ENCODE data around the gene PTPA.

DNA sequence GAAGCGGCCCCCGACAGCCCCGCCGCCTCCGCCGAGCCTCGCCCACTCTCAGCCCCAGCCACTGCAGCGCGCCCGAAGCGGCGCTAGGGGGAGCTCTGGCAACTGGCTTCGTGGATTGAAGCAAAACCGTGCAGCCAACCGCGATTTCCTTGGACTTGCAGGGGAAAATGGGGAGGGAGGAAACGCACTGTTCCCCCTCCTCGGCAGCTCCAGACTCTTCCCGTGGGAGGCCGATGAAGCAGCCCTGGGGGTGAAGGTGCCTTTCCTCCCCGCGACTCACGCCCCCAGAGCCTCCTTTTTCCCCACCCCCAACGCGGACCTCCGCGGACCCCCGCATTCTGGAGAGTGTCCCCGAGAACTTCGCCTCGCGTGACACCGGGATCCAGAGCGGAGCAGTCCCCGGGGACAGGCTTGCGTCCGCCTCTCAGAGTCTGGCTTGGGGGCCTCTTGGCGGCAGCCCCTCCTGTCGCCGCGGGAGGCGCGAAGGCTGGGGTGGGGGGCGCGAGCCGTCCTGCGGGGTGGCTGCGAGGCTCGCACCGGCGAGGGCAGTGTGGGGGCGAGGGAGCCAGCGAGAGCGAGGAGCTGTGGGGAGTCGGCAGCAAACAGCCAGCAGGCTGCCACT, 63.0 kb downstream of the PTPA start:
- TF ChIP-seq, protein P1, sequence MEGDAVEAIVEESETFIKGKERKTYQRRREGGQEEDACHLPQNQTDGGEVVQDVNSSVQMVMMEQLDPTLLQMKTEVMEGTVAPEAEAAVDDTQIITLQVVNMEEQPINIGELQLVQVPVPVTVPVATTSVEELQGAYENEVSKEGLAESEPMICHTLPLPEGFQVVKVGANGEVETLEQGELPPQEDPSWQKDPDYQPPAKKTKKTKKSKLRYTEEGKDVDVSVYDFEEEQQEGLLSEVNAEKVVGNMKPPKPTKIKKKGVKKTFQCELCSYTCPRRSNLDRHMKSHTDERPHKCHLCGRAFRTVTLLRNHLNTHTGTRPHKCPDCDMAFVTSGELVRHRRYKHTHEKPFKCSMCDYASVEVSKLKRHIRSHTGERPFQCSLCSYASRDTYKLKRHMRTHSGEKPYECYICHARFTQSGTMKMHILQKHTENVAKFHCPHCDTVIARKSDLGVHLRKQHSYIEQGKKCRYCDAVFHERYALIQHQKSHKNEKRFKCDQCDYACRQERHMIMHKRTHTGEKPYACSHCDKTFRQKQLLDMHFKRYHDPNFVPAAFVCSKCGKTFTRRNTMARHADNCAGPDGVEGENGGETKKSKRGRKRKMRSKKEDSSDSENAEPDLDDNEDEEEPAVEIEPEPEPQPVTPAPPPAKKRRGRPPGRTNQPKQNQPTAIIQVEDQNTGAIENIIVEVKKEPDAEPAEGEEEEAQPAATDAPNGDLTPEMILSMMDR (IDR thresholded peaks at IDR 0.05) = peak; percentile 96 to 99 (median 97)
- no peak for TF ChIP-seq POLR2A (IDR thresholded peaks at IDR 0.05)

All from Peyer's patch (tissue), 4 donors.